H1 (cell line): ENCODE data around the gene MOCS1. TPM values are rescaled to one million over a fixed set of nuclear protein-coding genes. Genes with fewer than 3 reads are reported as not detected.

Source experiments
- CTCF ChIA-PET: fragments of 300-600 bp; sonication (Branson Sonifier 250); formaldehyde crosslinking; loops from one replicate; lab custom pipeline; 2021; ENCODE audit not compliant: partially characterized antibody; lab: Charles Lee
- POLR2A ChIA-PET: fragments of 300-600 bp; sonication (Branson Sonifier 250); formaldehyde crosslinking; loops from one replicate; lab custom pipeline; 2021; ENCODE audit warnings: inconsistent platforms; ENCODE audit not compliant: partially characterized antibody; lab: Charles Lee
- DNase-seq, 2 experiments: peaks; one replicate each; pipeline versions ENCODE4 v3.0.0 to v3.0.0-alpha.2; 2010 to 2022; ENCODE audit warnings: low spot score in 2 of 2, low read depth in 1 of 2, mixed read lengths in 1 of 2
- FAIRE-seq: peaks from 2 replicates; lab custom pipeline; 2011; peaks lifted over from hg19 to GRCh38; lab: Jason Lieb, UNC
- H2AFZ ChIP-seq: 2 replicates; pipeline ENCODE4 v1.8.1; 2012; ENCODE audit warnings: low read length, inconsistent platforms
- H2AK5ac ChIP-seq: 2 replicates; pipeline ENCODE4 v1.6.1; 2013; ENCODE audit warnings: low read depth, low read length
- H2BK120ac ChIP-seq: replicated peaks from 2 replicates; pipeline ENCODE3; 2013; ENCODE audit warnings: low read depth, low read length, inconsistent platforms
- H2BK12ac ChIP-seq: 2 replicates; pipeline ENCODE4 v1.6.1; 2013; ENCODE audit warnings: low read depth, low read length
- H2BK15ac ChIP-seq: 2 replicates; pipeline ENCODE4 v1.6.1; 2013; ENCODE audit warnings: low read length
- H2BK20ac ChIP-seq: 2 replicates; pipeline ENCODE4 v1.6.1; 2013; ENCODE audit warnings: low read length
- H2BK5ac ChIP-seq: 2 replicates; pipeline ENCODE4 v1.6.1; 2013; ENCODE audit warnings: low read depth, low read length
- H3K14ac ChIP-seq: 2 replicates; pipeline ENCODE4 v1.6.1; 2013; ENCODE audit warnings: inconsistent platforms; ENCODE audit not compliant: insufficient read length
- H3K18ac ChIP-seq: 2 replicates; pipeline ENCODE4 v1.6.1; 2013; ENCODE audit warnings: low read length; ENCODE audit errors: extremely low read depth
- H3K23ac ChIP-seq: 2 replicates; pipeline ENCODE4 v1.6.1; 2013; ENCODE audit warnings: inconsistent platforms; ENCODE audit not compliant: insufficient read length
- H3K23me2 ChIP-seq: 2 replicates; pipeline ENCODE4 v1.6.1; 2013; ENCODE audit warnings: low read depth, low read length
- H3K27ac ChIP-seq: 2 replicates; pipeline ENCODE4 v1.6.1; 2011; ENCODE audit warnings: low read depth, low read length, inconsistent platforms
- H3K27me3 ChIP-seq, 4 experiments: replicated peaks in 1 of 4; 1 replicate in 1 of 4; 2 replicates in 3 of 4; pipeline versions ENCODE4 v1.6.1 to v1.8.1; 2011 to 2013; ENCODE audit warnings: low read length in 3 of 4, mild to moderate bottlenecking in 3 of 4, inconsistent platforms in 2 of 4, mixed read lengths in 2 of 4, moderate library complexity in 1 of 4; ENCODE audit not compliant: control insufficient read depth in 3 of 4, insufficient read depth in 3 of 4; ENCODE audit errors: extremely low read depth in 1 of 4
- H3K36me3 ChIP-seq, 4 experiments: 2 replicates each; pipeline versions ENCODE4 v1.6.1 to v1.8.1; 2011 to 2013; ENCODE audit warnings: mild to moderate bottlenecking in 4 of 4, low read length in 3 of 4, moderate library complexity in 2 of 4, control low read depth in 1 of 4, inconsistent platforms in 1 of 4; ENCODE audit not compliant: insufficient read depth in 4 of 4, control insufficient read depth in 2 of 4
- H3K4ac ChIP-seq: replicated peaks from 2 replicates; pipeline ENCODE3; 2013; ENCODE audit warnings: low read length, low read depth, mixed read lengths, inconsistent platforms; ENCODE audit not compliant: insufficient read length
- H3K4me1 ChIP-seq, 4 experiments: replicated peaks in 1 of 4; 1 replicate in 1 of 4; 2 replicates in 3 of 4; pipeline versions ENCODE4 v1.6.1 to v1.8.1; 2011 to 2013; ENCODE audit warnings: low read length in 3 of 4, inconsistent platforms in 2 of 4, mixed read lengths in 1 of 4; ENCODE audit not compliant: insufficient read depth in 4 of 4, control insufficient read depth in 3 of 4
- H3K4me2 ChIP-seq, 2 experiments: 2 replicates each; pipeline versions ENCODE4 v1.6.1 to v1.8.1; 2011 to 2013; ENCODE audit warnings: low read depth in 2 of 2, low read length in 2 of 2, control low read depth in 1 of 2, inconsistent platforms in 1 of 2, mild to moderate bottlenecking in 1 of 2; ENCODE audit not compliant: insufficient read depth in 1 of 2
- H3K4me3 ChIP-seq, 4 experiments: fragments of 200-600, 300-600 bp in 1 of 4; sonication (generic), shearing (Covaris generic), sonication (Bioruptor Twin) in 1 of 4; 2 replicates each; pipeline versions ENCODE4 v1.5.1 to v1.8.1; 2011 to 2016; ENCODE audit warnings: low read length in 4 of 4, low read depth in 3 of 4, control low read depth in 2 of 4, inconsistent platforms in 2 of 4, mild to moderate bottlenecking in 2 of 4, mixed read lengths in 1 of 4, moderate library complexity in 1 of 4; ENCODE audit not compliant: insufficient read depth in 2 of 4; ENCODE audit errors: extremely low read depth in 1 of 4
- H3K56ac ChIP-seq: replicated peaks from 2 replicates; pipeline ENCODE3; 2013; ENCODE audit warnings: low read depth, mild to moderate bottlenecking, mixed read lengths, low read length, inconsistent platforms; ENCODE audit not compliant: insufficient read length
- H3K79me1 ChIP-seq: 2 replicates; pipeline ENCODE4 v1.6.1; 2013; ENCODE audit warnings: low read depth, low read length, control low read depth
- H3K79me2 ChIP-seq, 2 experiments: 2 replicates each; pipeline versions ENCODE4 v1.6.1 to v1.8.1; 2012 to 2013; ENCODE audit warnings: low read length in 2 of 2, mild to moderate bottlenecking in 2 of 2, inconsistent platforms in 1 of 2; ENCODE audit not compliant: insufficient read depth in 2 of 2, control insufficient read depth in 1 of 2
- H3K9ac ChIP-seq, 4 experiments: replicated peaks in 1 of 4; 1 replicate in 1 of 4; 2 replicates in 3 of 4; pipeline versions ENCODE4 v1.6.1 to v1.8.1; 2011 to 2013; ENCODE audit warnings: low read depth in 3 of 4, low read length in 3 of 4, control low read depth in 2 of 4, mild to moderate bottlenecking in 2 of 4, moderate library complexity in 2 of 4, inconsistent platforms in 1 of 4; ENCODE audit errors: extremely low read depth in 1 of 4
- H3K9me3 ChIP-seq, 2 experiments: 2 replicates each; pipeline versions ENCODE4 v1.6.1 to v1.8.1; 2012 to 2013; ENCODE audit warnings: mild to moderate bottlenecking in 2 of 2, moderate library complexity in 2 of 2, control low read depth in 1 of 2, inconsistent platforms in 1 of 2, low read depth in 1 of 2, low read length in 1 of 2, mixed read lengths in 1 of 2; ENCODE audit not compliant: insufficient read depth in 2 of 2
- H4K20me1 ChIP-seq, 2 experiments: replicated peaks in 1 of 2; 2 replicates each; pipeline versions ENCODE3 to v1.8.1; 2011 to 2013; ENCODE audit warnings: inconsistent platforms in 2 of 2, low read length in 2 of 2, mild to moderate bottlenecking in 1 of 2; ENCODE audit not compliant: insufficient read depth in 2 of 2, control insufficient read depth in 1 of 2
- H4K5ac ChIP-seq: 2 replicates; pipeline ENCODE4 v1.6.1; 2013; ENCODE audit warnings: low read length, low read depth, mixed read lengths, inconsistent platforms; ENCODE audit not compliant: insufficient read length
- H4K8ac ChIP-seq: 2 replicates; pipeline ENCODE4 v1.8.0; 2013; ENCODE audit warnings: mild to moderate bottlenecking, moderate library complexity, low read length, inconsistent platforms; ENCODE audit not compliant: insufficient read depth; ENCODE audit errors: extremely low read depth
- H4K91ac ChIP-seq: replicated peaks from 2 replicates; pipeline ENCODE3; 2013; ENCODE audit warnings: low read length, mixed read lengths, inconsistent platforms; ENCODE audit not compliant: insufficient read length
- ATF2 ChIP-seq: IDR thresholded peaks from 2 replicates; pipeline ENCODE4 v1.6.1; 2012; ENCODE audit warnings: low read length, inconsistent platforms
- CBX5 ChIP-seq: fragments of 300-800, 300-1000 bp; sonication (generic); IDR thresholded peaks from 2 replicates; pipeline ENCODE4 v1.7.1; 2016; ENCODE audit warnings: antibody characterized with exemption, low read length, low read depth
- EP300 ChIP-seq, 2 experiments: IDR thresholded peaks; 1 replicate in 1 of 2; 2 replicates in 1 of 2; pipeline ENCODE4 v1.6.1; 2011 to 2012; ENCODE audit warnings: low read depth in 2 of 2, low read length in 2 of 2, mild to moderate bottlenecking in 2 of 2, borderline replicate concordance in 1 of 2, inconsistent platforms in 1 of 2, moderate library complexity in 1 of 2
- POU5F1 ChIP-seq: IDR thresholded peaks from 2 replicates; pipeline ENCODE4 v1.6.1; 2011; ENCODE audit warnings: low read depth, mild to moderate bottlenecking, low read length, moderate library complexity
- RAD21 ChIP-seq, 2 experiments: IDR thresholded peaks in 1 of 2; conservative IDR thresholded peaks in 1 of 2; 2 replicates each; pipeline ENCODE4 v1.6.1; 2011; ENCODE audit warnings: low read depth in 2 of 2, low read length in 2 of 2, improper control_type of control experiment in 1 of 2, inconsistent platforms in 1 of 2, mild to moderate bottlenecking in 1 of 2, moderate library complexity in 1 of 2
- RNF2 ChIP-seq: fragments of 200-900, 300-1000 bp; sonication (generic); IDR thresholded peaks from 2 replicates; pipeline ENCODE4 v1.7.1; 2016; ENCODE audit warnings: borderline replicate concordance, low read depth, mild to moderate bottlenecking, antibody characterized with exemption, low read length; ENCODE audit not compliant: poor library complexity, severe bottlenecking; ENCODE audit errors: missing control alignments
- SRF ChIP-seq: IDR thresholded peaks from 2 replicates; pipeline ENCODE4 v1.6.1; 2011; ENCODE audit warnings: mild to moderate bottlenecking, low read depth, low read length, moderate library complexity
- WGBS, 2 experiments: shearing (Covaris generic) in 1 of 2; methylation state at CpG; one replicate each; pipeline versions ENCODE4 v1.1.6 to v1.1.7; 2013 to 2015; ENCODE audit warnings: low lambda C conversion rate in 2 of 2, mixed read lengths in 2 of 2, inconsistent platforms in 1 of 2, low coverage in 1 of 2, missing lambda C conversion rate in 1 of 2; ENCODE audit not compliant: insufficient replicate concordance in 2 of 2, insufficient coverage in 1 of 2, insufficient read length in 1 of 2; ENCODE audit errors: extremely low coverage in 1 of 2, missing lambda C conversion rate in 1 of 2; 5-methylcytosine and 5-hydroxymethylcytosine counted together
- polyA plus RNA-seq, 7 experiments: library from polyadenylated mRNA; depleted of rRNA in 3 of 7; stranded (reverse) in 5 of 7; unstranded in 2 of 7; fragments of >200 nt in 5 of 7; fragments of 200-250 nt in 2 of 7; gene quantifications; 1 replicate in 5 of 7; 2 replicates in 1 of 7; 4 replicates in 1 of 7; pipeline versions ENCODE4 v1.2.1 to v1.2.3, GENCODE V29; 2011 to 2013; ENCODE audit warnings: missing spikeins in 2 of 7, mixed read lengths in 2 of 7
- total RNA-seq: library from RNA; stranded (reverse); fragmentation: NEBNext Ultra II Directional; extraction: Animal tissue kit (Norgen Biotek cat#: 25700); gene quantifications from 2 replicates; pipeline ENCODE4 v1.2.1, GENCODE V29; 2021

The MOCS1 gene
- total and polyA plus RNA-seq, 2 of the 8 experiments (the other 6 are each of a cell fraction or from before 2014, with no cell fraction given), result 13.4 to 19.7 TPM

- no peak for DNase-seq
Measured at GRCh38 chr6:39905640-39905975, 28.7 kb downstream of the MOCS1 start.

More at GRCh38 chr6:39905640-39905975, 28.7 kb downstream of the MOCS1 start:
- Histone ChIP-seq H3K23me2 (no peaks in the 10 kb centered on the region), H2BK20ac (no peak overlapping the region), H3K4me3 (no peak overlapping the region), H3K36me3 (peaks cover 0 to 4% (median 2%) of the 10 kb centered on the region in 4 experiments; a peak in 3 of 8 replicates), H4K20me1 (no peaks in the 10 kb centered on the region), H2AFZ (no peak overlapping the region), H3K14ac (no peak overlapping the region), H3K27me3 (no peaks in the 10 kb centered on the region), H3K4me2 (no peak overlapping the region), H3K56ac (no peak overlapping the region), H3K4ac (no peak overlapping the region), H3K23ac (no peak overlapping the region), H3K9me3 (no peaks in the 10 kb centered on the region), H2BK120ac (no peak overlapping the region), H3K27ac (no peak overlapping the region), H2BK12ac (no peak overlapping the region), H2BK5ac (no peak overlapping the region), H4K8ac (no peak overlapping the region; the same call in 1 of the 2 replicates), H4K91ac (no peak overlapping the region), H3K18ac (no peak overlapping the region), H3K9ac (no peak overlapping the region), H2AK5ac (no peak overlapping the region), H3K4me1 (peaks cover 0 to 2% (median 0%) of the 10 kb centered on the region in 4 experiments; a peak in 1 of 7 replicates), H2BK15ac (no peak overlapping the region), H4K5ac (no peak overlapping the region), H3K79me1 (no peaks in the 10 kb centered on the region), H3K79me2 (no peaks in the 10 kb centered on the region)
- ChIA-PET CTCF (interaction anchor here (0.6 to 4.5 kb wide), 6 partner anchors 9 to 1298 kb away, joined by 3 to 30 read pairs (median 5); no protein-coding TSS in a partner anchor), POLR2A (interaction anchor here (0.6 to 2.0 kb wide), 2 partner anchors 11 to 109 kb away, joined by 3 to 5 read pairs; no protein-coding TSS in a partner anchor)
- FAIRE-seq, result no peak
- TF ChIP-seq RAD21 (IDR thresholded peaks at IDR 0.05 in 1 of 2, conservative IDR thresholded peaks at IDR 0.05 in 1 of 2; ENCODE audit: low read depth in 2 of 2, low read length in 2 of 2) (no peak), CBX5 (no peak), POU5F1 (no peak), SRF (no peak), RNF2 (no peak), EP300 (IDR thresholded peaks at IDR 0.05; ENCODE audit: borderline replicate concordance in 1 of 2, low read depth in 2 of 2, low read length in 2 of 2) (no peak), ATF2 (no peak)
- 89% methylated on average over 4 of the region's 4 CpGs; no CpG with 5 or more reads in 1 of the 2 experiments for WGBS, 2 experiments
